Nephron progenitor cell (in vitro differentiated cells): Measurements from ENCODE around the gene INIP.
A peak's percentile ranks its signal among the peaks of the same experiment; 100 is the strongest.

Experiments used
- DNase-seq: peaks from one replicate; pipeline ENCODE4 v3.0.0; 2021
- H3K27ac Mint-ChIP-seq: 2 replicates; pipeline ENCODE4 v1.8.0; 2021; ENCODE audit warnings: mild to moderate bottlenecking, moderate library complexity, mixed read lengths
- H3K27me3 Mint-ChIP-seq: 2 replicates; pipeline ENCODE4 v1.8.0; 2021; ENCODE audit warnings: mild to moderate bottlenecking, low read depth, mixed read lengths; ENCODE audit not compliant: poor library complexity
- H3K36me3 Mint-ChIP-seq: 2 replicates; pipeline ENCODE4 v1.8.0; 2021; ENCODE audit warnings: low read depth, mixed read lengths
- H3K4me1 Mint-ChIP-seq: 2 replicates; pipeline ENCODE4 v1.8.0; 2021; ENCODE audit warnings: mixed read lengths
- H3K4me3 Mint-ChIP-seq: 2 replicates; pipeline ENCODE4 v1.8.0; 2021; ENCODE audit warnings: mild to moderate bottlenecking, moderate library complexity, mixed read lengths
- H3K9me3 Mint-ChIP-seq: 2 replicates; pipeline ENCODE4 v1.8.0; 2021; ENCODE audit warnings: mild to moderate bottlenecking, moderate library complexity, mixed read lengths
- TF ChIP-seq, protein P1 (sequence below): fragments of 200-600 bp; sonication (generic); IDR thresholded peaks from 2 replicates; pipeline ENCODE4 v1.5.0; 2021; ENCODE audit warnings: antibody characterized with exemption

Gene INIP

GRCh38 chr9:112719241-112719691, 1.3 kb upstream of the INIP start:
- Mint-ChIP-seq H3K9me3 (no peaks in the 10 kb centered on the region), H3K36me3 (peaks cover 14% of the 10 kb centered on the region), H3K27ac (no peak overlapping the region), H3K4me1 (peaks cover 8% of the 10 kb centered on the region), H3K27me3 (peaks cover 14% of the 10 kb centered on the region), H3K4me3 (peak overlapping the region; percentile 76)
- TF ChIP-seq, protein P1, sequence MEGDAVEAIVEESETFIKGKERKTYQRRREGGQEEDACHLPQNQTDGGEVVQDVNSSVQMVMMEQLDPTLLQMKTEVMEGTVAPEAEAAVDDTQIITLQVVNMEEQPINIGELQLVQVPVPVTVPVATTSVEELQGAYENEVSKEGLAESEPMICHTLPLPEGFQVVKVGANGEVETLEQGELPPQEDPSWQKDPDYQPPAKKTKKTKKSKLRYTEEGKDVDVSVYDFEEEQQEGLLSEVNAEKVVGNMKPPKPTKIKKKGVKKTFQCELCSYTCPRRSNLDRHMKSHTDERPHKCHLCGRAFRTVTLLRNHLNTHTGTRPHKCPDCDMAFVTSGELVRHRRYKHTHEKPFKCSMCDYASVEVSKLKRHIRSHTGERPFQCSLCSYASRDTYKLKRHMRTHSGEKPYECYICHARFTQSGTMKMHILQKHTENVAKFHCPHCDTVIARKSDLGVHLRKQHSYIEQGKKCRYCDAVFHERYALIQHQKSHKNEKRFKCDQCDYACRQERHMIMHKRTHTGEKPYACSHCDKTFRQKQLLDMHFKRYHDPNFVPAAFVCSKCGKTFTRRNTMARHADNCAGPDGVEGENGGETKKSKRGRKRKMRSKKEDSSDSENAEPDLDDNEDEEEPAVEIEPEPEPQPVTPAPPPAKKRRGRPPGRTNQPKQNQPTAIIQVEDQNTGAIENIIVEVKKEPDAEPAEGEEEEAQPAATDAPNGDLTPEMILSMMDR, result no peak
- no peak for DNase-seq

- Mint-ChIP-seq H3K4me3 (no peak overlapping the region), H3K27me3 (no peaks in the 10 kb centered on the region), H3K9me3 (peaks cover 22% of the 10 kb centered on the region), H3K36me3 (peaks cover 47% of the 10 kb centered on the region), H3K4me1 (peaks cover 8% of the 10 kb centered on the region), H3K27ac (no peak overlapping the region)
- TF ChIP-seq, protein P1, result no peak
- DNase-seq, result no peak
These were observed 5.2 kb downstream of the INIP start for GRCh38 chr9:112712678-112713077.

DNA sequence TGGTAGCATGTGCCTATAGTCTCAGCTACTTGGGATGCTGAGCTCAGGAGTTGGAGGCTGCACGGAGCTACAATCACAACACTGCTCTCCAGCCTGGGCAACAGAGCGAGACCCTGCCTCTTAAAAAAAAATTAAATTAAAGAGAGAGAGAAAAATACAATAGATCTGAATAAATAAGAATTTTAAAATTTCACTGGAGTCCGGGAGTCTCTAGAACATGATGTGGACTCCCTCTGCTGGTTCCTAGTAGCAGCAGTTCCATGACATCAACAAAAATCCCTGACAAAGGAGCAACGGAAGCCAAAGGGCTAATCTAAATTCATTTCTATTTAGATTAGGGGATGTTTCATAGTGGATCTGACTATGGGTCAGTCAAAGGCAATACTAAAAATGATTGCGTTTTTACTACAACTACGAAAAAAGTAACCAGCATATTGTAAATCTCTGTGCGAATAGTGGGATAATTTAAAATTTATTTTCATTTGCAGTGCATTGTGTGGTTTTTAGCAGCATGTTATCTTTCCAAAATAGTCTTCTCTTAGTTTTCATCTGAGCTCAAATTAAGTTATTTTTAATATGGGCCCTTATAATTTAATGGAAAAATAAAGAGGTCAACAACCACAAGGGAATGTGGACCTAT, 6.7 kb downstream of the INIP start:
- Mint-ChIP-seq H3K27me3 (no peaks in the 10 kb centered on the region), H3K36me3 (peaks cover 48% of the 10 kb centered on the region), H3K9me3 (peaks cover 22% of the 10 kb centered on the region), H3K4me1 (no peaks in the 10 kb centered on the region), H3K4me3 (no peak overlapping the region), H3K27ac (no peak overlapping the region)
- TF ChIP-seq, protein P1, result peak; percentile 26
- DNase-seq, result no peak

DNA sequence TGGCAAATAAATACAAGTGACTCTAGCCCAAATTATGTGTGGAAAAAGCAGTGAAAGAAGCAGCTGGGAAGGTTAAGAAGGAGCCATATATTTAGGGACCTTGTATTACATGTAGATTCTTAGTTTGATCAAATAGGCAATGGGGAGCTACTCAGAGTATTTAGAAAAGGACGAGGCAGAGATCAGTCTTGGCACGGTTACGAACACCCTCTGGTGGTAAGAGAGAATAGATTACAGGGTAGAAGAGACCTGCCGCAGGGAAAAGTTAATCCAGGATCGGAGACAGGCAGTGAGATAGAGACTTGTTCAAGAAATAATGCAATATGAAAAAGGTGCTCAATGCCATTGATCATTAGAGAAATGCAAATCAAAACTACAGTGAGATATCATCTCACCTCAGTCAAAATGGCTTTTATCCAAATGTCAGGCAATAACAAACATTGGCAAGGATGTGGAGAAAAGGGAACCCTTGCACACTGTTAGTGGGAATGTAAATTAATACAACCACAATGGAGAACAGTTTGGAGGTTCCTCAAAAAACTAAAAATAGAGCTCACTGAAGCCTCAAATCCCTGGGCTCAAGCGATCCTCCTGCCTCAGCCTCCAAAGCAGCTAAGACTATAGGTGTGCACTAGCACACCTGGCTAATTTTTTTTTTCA, 12.0 kb downstream of the INIP start:
- Mint-ChIP-seq H3K36me3 (peaks cover 17% of the 10 kb centered on the region), H3K9me3 (no peaks in the 10 kb centered on the region), H3K27me3 (no peaks in the 10 kb centered on the region), H3K4me1 (no peaks in the 10 kb centered on the region), H3K27ac (no peak overlapping the region), H3K4me3 (no peak overlapping the region)
- peak; percentile 8 for DNase-seq
- TF ChIP-seq, protein P1, result peak; percentile 41

DNA sequence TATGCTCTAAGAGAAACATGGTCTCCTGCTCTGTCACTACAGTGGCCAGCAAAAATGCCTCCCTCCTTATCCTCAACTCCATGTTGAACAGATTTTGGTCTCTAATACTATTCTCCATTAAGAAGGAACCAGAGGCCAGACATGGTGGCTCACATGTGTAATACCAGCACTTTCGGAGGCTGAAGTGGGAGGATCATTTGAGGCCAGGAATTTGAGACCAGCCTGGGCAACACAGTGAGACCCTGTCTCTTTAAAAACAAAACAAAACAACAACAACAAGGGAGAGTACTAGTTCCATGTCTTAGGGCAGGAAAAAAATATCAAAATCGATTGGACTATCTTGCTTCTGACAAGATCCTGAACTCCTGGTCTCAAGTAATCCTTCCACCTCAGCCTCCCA, 14.6 kb downstream of the INIP start:
- Mint-ChIP-seq H3K36me3 (peaks cover 20% of the 10 kb centered on the region), H3K27ac (no peak overlapping the region), H3K9me3 (no peaks in the 10 kb centered on the region), H3K27me3 (no peaks in the 10 kb centered on the region), H3K4me1 (no peaks in the 10 kb centered on the region), H3K4me3 (no peak overlapping the region)
- TF ChIP-seq, protein P1, result no peak
- no peak for DNase-seq

GRCh38 chr9:112700085-112700484, 17.8 kb downstream of the INIP start:
- TF ChIP-seq, protein P1, result no peak
- H3K27me3 Mint-ChIP-seq, result no peaks in the 10 kb centered on the region
- no peak for DNase-seq
- no peaks in the 10 kb centered on the region for H3K4me1 Mint-ChIP-seq
- H3K27ac Mint-ChIP-seq, result no peak overlapping the region
- no peaks in the 10 kb centered on the region for H3K9me3 Mint-ChIP-seq
- H3K36me3 Mint-ChIP-seq, result peaks cover 38% of the 10 kb centered on the region
- no peak overlapping the region for H3K4me3 Mint-ChIP-seq
